IPS DF 4.7 (cell line): ENCODE data around the gene ENPP3.
"Not testable (repeated sequence)": the region's sequence is repeated elsewhere in the genome, so short reads cannot be mapped to it uniquely, and the experiment has no call there.

Source experiments
- DNase-seq: peaks from one replicate; pipeline ENCODE4 v3.0.0-alpha.2; 2013; ENCODE audit warnings: low spot score; ENCODE audit errors: extremely low read depth

The ENPP3 gene

DNA sequence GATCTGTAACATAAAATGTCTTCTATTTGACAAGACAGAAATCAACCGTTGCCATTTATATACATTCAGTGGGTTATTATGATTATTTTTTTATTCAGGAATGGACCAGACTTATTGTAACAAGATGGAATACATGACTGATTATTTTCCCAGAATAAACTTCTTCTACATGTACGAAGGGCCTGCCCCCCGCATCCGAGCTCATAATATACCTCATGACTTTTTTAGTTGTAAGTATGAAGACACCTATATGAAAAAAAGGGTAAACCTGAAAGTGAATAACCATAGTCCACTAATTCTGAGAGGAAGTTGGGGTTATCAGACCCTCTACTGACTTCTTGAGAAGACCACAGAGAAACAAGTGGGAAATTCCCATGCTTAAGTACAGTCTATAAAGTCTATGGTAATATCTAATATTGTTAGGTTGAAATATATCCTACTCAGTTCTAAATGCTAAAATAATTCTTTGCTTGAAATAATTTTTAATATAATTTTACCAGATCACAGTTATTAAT, 48.2 kb downstream of the ENPP3 start:
- no peak for DNase-seq

DNA sequence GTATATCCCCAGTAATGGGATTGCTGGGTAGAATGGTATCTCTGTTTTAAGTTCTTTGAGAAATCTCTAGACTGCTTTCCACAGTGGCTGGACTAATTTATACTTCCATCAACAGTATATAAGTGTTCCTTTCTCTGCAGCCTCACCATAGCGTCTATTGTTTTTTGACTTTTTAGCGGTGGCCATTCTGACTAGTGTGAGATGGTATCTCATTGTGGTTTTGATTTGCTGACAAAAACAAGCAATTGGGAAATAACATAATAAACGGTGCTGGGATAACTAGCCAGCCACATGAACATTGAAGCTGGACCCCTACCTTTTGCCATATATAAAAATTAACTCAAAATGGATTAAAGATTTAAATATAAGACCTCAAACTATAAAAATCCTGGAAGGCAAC, 49.9 kb downstream of the ENPP3 start:
- DNase-seq, result no peak

GRCh38 chr6:131688286-131688685, 51.2 kb downstream of the ENPP3 start:
- DNase-seq, result no peak

DNA sequence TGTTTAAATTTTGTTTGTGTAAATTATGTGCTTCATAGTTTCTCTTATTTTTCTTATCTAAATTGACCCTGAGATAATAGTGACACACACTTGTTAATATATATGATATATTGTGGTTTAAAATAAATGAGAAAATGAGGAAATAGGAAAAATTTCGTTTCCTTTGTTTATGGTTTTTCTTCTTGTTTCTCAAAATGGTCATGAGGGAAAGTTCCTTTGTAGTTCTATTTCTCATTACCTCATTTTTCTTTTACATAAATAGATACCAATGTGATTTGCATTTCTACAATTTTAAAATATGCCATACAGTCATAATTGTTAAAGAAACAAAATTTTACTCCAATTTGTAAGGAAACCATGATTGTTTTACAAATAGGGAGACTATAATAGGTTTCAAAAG, 54.9 kb downstream of the ENPP3 start:
- no peak for DNase-seq

DNA sequence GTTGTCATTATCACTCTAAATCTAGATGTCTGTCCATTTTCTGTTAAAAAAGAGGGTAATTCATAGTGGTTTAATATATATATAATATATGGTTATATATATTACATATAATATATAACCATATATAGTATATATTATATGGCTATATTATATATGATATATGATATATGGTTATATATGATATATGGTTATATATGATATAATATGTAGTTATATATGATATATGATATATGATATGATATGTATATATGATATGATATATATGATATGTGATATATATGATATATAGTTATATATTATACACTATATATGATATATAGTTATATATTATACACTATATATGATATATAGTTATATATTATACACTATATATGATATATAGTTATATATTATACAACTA, 55.5 kb downstream of the ENPP3 start:
- no peak for DNase-seq

DNA sequence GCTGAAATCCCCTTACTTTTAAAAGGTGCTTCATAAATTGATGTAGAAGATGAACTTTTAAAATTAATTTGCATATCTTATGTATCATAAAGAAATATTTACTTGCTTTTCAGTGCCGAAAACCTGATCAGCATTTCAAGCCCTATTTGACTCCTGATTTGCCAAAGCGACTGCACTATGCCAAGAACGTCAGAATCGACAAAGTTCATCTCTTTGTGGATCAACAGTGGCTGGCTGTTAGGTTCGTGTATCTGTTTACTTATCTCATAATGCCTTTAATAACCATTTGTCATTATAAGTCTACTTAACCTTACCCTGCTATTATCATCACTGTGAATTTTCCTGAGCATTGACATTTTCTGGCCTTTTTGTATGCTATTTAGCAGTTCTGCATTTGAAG, 56.3 kb downstream of the ENPP3 start:
- no peak for DNase-seq

DNA sequence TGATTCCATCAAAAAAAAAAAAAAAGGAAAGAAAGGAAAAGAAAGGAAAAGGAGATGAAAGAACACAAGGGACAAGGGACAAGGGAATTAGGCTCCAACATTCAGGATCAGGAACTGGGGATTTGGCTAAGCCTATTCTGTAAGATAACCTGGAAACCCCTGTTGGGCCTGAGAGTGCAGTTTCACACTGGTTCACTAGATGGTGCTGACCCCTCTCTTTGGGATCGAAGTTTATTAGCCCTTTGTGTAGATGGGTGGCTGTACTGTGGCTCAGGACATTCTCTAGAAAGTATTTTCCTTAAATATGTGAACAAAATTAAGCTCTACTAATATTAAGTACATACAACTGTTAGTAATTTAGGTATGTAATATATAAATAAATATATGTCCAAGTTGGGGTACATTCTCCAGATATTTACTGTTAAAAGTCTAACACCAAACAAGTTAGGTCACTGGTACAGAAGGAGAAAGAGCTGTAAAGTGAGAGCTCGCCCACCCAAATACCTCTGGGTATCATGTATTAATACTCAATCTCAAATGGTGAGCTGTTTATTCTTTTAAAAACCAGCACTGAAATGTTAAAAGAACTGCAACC, 57.8 kb downstream of the ENPP3 start:
- DNase-seq, result peak; percentile 82

DNA sequence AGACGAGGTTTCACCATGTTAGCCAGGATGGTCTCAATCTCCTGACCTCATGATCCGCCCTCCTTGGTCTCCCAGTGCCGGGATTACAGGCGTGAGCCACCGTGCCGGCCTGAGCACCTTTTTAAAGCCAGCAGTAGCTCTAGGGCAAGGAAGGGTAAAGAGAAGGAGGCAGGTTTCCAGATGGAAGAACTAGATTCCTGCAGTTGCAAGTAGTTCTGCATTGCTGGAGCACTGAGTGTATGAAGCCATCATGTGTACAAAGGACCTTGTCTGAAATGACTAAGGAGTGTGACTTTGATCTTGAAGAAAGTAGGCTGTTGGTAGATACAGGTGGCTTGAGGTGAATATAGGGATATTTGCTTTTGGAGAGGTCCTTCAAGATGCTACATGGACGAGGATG, 59.9 kb downstream of the ENPP3 start:
- no peak for DNase-seq

DNA sequence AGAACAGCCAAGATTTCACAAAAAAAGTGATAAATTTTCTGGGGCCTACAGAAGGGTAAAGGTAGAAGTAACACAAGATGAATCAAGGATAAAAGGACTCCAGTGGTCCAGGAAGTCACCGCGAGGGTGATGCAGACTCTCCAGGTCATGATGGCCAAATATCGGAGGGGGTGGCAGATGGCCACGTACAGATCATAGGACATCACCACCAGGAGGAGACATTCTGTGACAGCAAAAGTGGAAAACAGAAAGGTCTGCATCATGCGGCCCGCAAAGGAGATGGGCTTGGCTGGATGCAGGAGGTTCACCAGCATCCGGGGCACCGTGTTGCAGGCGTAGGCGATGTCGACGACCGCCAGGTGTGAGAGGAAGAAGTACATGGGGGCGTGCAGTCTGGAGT, 63.7 kb downstream of the ENPP3 start:
- DNase-seq, result not testable (repeated sequence)

DNA sequence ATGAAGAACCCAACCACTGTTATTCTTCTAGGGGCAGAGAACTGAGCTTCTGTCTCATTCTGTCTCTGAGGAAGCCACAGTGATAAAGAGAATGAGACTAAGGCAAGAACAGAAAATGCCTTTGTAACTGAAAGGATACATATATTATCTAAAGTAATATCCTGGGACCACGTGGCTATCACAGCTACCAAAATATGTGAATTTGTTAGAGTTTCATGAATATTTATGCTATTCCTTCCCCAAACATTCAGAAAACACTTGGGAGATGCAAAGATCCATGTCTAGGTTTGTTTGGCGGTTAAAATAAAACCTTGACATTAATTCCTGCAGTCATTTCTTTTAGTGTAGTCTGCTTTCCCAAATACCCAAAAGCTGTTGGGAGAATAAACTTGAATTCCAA, 66.8 kb downstream of the ENPP3 start:
- DNase-seq, result not testable (repeated sequence)

DNA sequence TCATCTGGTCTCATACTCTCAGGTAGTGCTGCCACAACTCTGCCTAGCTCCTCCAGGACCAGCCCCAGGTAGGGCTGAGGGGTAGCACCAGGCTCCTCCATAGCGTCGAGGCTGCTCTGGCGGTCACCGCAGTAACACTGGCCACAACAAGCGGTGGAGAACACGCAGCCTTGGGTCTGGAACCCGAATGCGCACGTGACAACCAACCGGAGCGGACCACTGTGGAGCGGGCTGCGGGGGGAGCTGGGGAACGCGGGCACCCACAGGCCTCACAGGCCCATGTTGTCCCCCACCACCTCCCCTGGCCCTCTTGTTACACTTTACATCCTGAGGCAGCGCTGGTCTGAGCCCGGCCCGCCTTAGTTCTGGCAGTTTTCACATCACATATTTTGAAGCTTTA, 73.8 kb downstream of the ENPP3 start, which contains the start of gene CTAGE9:
CTAGE9 (minus strand) TSS at position 101 of the 400 bp plus-strand sequence; CDS start at position 101, 0 bp downstream.
- not testable (repeated sequence) for DNase-seq

- not testable (repeated sequence) for DNase-seq
Measured at GRCh38 chr6:131715567-131715966, 78.5 kb downstream of the ENPP3 start.

DNA sequence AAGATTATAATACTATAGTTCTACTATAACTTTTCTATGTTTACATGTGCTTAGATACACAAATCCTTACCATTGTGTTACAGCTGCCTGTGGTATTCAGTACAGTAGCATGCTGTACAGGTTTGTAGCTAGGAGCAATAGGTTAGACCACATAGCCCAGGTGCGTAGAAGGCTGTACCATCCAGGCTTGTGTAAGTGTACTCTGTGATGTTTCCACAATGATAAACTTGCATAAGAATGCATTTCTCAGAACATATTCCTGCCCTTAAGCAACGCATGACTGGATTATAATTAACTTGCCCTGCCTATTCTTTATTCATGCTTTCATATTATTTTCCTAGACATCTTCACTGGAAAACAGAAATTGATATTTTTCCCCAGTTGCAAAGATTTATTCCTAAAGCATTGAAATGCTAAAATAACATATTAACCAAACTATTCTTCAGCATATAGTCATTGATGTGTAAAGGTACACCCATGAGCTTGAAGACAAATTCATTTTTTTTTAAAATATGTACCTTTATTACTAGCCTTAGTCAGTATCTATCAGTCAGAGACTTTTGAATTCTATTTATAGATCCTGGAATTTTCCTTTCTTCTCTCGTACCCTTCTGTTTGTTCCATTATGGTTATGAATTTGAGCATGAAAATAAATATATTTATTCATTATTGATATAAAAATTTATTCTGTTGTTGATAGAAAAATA, 80.9 kb downstream of the ENPP3 start:
- no peak for DNase-seq

DNA sequence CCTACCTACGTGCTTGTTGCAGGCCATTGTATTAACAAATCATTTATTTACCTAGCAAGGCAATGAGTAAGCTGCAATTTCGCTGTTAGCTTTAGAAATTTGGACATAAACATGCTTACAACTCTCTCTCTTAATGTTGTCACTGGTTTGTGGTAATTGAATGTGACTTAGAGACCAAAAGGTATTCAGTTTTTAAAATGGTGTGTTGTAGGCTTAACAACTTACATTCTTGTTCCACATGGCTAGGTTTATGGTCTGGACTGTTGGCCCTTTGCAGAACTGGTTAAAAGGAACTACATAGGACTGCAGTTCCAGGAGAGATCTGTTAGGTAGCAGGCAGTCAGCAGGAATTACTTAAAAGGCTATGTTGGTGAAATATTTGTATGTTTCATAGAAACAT, 84.1 kb downstream of the ENPP3 start:
- no peak for DNase-seq

DNA sequence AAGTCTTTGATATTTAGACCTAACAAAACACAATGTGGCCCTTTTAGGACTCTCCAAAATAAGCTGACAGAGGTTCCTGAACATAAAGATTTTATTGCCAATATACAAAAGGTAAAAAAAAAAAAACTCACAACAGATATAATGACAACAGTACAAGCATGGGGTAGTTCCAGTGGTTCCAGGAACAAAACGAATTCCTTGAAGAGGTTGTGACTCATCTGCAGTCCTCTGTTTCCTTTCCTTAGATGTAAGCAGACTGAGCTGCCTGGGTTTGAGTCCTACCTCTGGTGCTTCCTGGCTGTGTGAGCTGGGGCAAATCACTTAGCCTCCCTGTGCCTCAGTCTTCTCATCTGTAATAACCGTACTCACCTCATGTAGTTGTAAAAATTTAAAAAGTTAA, 87.0 kb downstream of the ENPP3 start:
- no peak for DNase-seq

DNA sequence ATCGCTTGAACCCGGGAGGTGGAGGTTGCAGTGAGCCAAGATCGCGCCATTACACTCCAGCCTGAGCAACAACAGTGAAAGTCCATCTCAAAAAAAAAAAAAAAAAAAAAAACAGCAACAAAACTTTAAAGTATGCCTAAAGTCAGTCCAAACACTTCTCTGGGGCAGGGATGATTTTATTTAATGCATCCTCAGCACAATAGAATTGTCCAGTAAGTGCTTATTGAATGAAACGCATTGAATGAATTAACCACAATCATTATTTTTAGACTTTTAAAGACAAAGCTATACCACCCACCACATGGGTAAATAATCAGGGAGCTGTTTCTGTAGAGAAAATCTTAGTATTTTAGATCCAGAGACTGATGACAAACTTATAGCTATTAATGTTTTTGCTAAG, 90.4 kb downstream of the ENPP3 start:
- DNase-seq, result no peak

DNA sequence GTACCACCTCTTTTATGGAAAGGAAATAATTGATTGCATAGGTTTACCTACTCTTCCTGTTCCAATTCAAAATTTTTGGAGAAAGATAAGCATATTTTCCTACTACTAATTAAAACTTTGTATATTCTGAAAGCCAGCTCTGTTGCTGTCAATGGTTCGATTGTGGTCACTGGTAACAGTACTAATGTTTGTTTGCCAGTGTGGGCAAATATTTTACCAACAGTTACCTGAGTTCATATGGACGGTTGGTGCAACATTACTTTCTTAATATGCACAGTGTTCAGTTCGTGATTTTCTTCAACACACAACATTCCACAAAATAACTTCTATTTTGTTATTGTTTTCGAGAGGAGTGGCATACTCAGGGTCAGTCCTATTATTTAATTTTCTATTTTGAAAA, 90.8 kb downstream of the ENPP3 start:
- DNase-seq, result no peak

GRCh38 chr6:131728296-131728939, 91.3 kb downstream of the ENPP3 start:
- no peak for DNase-seq

DNA sequence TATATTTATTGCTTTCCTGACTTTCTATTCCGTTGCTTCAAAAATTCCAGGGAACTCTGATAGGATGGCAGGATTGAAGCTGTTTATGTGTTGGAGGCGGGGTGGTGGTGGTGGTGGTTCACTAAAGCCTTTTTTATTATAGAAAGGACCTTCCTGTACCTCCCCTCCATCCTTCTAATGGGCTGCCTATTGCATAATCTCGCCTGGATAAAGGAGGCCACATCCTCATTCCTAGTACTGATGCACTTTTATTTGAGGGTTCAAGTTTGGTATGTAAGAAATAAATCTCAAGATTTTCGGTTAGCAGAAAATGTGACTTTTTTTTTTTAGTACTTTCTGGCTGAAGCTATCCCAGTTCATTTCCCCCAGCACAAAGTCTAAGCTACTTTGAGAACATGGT, 92.4 kb downstream of the ENPP3 start:
- DNase-seq, result no peak

- DNase-seq, result no peak
Measured at GRCh38 chr6:131730264-131730663, 93.2 kb downstream of the ENPP3 start.

DNA sequence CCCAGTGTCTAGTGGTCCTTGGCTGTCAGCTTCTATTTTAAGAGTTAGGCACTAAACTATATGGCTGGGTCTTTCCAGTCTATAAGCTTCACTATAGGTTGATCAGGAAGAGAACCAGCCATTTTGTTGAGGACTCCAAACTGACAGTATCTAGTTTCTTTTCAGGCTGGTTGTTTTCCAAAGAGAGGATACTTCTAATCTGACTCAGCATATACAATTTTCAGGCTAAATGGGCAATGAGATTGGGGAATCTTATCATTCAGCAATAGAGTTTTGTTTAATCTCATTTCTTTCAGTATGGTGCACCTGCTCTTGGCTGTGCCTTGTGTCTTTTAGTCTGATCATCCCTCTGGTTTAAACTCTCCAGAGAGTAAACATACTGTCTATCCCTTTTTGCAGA, 94.1 kb downstream of the ENPP3 start:
- DNase-seq, result no peak

DNA sequence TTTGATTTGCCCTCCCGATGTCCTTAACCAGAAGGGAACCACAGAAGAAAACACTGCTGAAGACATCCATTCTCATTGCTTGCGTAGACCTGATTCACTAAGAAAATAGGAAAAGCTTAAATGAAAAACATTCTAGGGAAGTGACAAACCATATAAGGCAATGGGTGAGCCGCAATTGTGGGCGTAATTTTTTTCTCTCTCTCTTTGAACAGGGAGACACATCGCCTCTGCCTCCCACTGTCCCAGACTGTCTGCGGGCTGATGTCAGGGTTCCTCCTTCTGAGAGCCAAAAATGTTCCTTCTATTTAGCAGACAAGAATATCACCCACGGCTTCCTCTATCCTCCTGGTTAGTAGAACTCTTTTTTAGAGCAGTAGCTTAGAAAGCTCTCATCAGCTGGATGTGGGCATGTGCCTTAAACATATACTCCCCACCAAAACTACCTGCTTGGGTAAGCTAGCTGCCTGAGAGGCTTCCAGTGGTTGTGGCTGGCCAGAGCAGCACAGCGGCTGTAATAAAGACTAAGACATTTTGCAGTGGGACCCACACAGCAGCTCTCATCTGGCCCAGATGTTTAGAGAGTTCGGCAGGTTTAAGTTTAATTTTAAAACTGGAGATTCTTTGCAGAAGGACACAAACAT, 96.4 kb downstream of the ENPP3 start:
- no peak for DNase-seq
